NCI-H1092 (cell line): Measurements from ENCODE around the gene CABCOCO1.
A peak's percentile ranks its signal among the peaks of the same experiment; 100 is the strongest.

Source experiments
- DNase-seq: peaks from one replicate; lab custom pipeline; 2025; lab: John Stamatoyannopoulos, UW

CABCOCO1 gene, protein sequence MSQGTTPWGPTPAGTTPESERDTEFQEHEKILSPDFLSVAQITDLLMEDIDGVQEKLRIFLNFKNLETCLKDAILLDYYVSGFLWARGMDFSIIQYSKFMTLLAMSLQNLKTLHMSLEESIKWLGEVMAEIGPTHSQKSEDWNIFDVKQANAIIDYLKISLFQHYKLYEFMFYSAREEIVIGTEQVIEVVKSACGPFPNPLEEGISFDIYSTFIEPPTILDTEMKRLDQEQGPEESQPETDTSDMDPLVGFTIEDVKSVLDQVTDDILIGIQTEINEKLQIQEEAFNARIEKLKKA

DNA sequence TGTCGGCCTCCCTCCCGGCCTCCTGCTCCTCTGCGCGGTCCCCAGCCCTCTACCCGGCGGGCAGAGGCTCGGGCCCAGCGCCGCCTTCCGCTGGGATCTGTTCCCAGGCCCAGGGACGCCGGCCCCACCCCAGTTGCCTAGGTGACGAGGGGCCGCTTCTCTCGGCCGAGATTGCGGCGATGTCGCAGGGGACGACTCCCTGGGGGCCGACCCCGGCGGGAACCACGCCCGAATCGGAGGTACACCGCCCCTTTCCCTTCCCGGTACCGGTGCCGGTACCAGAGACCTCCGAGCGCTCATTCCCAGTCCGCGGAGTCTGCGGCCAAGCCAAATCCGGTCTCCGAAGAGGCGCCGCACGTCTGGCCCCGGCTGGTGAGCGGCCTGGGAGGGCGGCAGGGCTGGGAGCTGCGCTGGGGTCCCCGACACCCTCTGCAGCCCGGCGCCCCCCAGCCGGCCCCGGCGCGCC lies at the start of gene CABCOCO1:
Gene CABCOCO1 (plus strand): TSS at position 136 of the 466 bp plus-strand sequence. CDS start 44 bp downstream, at position 180.
- peak; percentile 63 for DNase-seq

DNA sequence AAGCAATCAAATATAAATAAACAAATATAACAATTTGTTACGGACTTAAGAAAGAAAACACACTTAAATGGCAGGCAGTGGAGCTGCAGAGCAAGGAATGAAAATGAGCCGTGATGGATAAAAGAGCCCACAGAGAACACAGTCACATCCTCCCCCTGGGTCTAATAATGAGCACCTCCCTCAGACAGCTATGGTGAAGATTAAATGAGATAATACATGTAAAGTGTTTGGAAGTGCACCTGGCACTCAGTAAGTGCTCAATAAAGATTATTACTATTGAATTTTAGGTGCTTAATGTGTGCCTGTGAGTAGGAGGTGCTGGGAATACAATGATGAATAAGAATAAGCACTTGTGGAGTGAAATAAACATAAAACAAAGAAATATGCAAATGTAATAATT lies 49.1 kb upstream of the CABCOCO1 start:
- no peak for DNase-seq

DNA sequence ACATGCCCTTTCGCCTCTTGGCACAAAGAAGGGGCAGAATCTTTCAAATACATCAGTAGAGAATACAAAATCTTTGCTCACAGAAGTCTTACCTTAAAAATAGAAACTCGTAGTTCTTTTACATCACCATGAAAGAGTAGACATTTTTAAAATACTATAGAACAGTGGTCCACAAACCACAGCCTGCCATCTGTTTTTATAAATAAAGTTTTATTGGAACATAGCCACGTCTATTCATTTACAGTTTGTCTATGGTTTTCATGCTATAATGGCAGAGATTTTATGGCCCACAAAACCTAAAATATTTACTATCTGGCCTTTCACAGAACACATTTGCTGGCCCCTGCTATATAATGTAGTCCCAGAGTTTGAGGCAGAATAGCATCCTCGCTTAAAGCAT lies 46.1 kb upstream of the CABCOCO1 start:
- DNase-seq = no peak

DNA sequence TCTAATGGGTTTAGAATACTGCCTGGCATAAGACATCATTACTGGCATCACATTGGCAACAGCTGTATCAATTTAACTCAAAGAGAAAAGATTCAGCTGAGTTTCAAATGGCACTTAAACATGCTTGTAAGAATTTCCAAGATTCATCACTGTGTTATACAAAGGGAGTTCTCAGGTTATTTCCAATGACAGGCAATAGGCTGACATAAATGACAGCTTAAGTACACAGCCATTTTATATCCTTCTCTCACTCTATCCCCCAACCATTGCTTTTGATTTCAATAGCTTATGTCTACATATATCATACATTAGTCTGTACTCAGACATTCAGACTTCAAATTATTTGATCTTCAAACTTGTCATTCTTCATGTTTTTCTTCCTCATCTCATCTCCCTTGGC lies 45.5 kb upstream of the CABCOCO1 start:
- DNase-seq = no peak

DNA sequence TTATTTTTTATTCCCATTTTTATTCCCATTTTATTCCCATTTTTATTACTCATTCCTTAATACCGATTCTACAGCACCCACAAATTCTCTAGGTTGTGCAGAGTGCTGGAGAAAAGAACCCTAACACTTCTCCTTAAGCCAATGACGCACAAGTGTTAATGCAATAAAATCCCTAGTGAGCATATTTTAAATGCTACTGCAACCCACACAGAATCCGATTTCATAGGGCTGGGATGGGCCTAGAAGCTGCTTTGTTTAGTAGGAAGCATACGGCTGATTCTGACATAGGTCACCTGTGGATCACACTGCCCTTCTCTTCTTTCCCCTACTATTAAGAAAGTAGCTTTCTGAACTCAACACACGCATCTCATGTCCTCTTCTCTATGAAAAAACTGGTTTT lies 45.1 kb upstream of the CABCOCO1 start:
- no peak for DNase-seq

DNA sequence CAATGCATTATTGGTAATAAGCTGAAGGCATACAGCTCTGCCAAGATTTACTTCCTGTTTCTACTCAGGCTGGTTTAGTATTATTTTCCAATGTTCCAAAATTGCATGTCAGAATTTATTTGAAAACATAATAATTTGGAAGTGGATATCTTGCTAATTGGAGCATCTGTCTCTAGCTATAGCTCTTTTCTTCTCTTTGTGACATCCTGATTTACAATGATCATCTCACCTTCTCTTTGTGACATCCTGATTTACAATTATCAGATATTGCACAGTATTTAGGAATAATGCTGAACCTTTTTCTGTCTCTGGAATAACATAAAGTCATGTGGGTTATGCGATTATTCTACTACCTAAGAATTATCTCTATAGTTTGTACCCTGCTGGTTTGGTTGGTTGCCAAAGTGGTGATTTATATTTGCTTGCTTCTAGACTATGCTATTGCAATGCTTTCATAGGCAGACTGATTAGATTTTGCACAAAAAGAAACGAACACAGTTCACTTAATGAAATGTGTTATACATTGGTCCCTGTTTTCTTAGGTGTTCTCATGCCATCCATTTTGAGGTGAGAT lies 44.3 kb upstream of the CABCOCO1 start:
- DNase-seq = no peak

DNA sequence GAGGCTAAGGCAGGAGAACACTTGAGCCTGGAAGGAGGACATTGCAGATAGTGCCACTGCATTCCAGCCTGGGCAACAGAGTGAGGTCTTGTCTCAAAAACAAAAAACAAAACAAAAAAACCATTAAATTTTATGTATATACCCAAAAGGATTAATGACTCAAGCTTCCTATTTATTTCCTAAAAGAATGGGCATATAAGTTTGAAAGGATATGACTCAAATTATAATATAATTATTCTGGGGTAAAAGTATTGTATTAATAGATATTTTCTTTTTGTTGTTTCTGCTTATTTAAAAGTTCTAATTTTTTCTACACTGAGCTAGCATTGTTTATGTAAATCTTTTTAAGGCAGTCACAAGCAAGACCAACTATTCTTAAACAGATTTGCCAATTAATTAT lies 42.2 kb upstream of the CABCOCO1 start:
- no peak for DNase-seq

DNA sequence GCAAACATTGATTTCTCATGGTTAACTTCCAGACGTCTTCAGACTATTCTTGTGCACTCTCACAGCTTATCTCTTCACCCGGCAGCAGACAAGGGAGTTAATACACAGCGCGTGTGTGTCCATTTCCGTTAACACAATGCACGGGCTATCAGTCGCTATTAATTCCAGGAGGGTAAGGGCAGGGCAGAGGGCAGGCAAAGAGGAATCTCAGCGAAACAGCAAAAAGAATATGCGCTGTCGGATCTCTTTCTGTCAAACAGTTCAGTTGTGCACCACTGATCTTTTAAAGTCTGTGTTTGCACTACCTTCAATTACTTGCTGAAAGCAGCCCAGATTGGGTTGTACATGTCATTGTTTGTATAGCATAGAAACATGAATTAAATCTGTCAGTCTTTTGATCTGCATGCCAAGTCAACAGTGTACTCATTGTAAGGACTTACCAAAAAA lies 41.1 kb upstream of the CABCOCO1 start:
- DNase-seq = peak; percentile 57

DNA sequence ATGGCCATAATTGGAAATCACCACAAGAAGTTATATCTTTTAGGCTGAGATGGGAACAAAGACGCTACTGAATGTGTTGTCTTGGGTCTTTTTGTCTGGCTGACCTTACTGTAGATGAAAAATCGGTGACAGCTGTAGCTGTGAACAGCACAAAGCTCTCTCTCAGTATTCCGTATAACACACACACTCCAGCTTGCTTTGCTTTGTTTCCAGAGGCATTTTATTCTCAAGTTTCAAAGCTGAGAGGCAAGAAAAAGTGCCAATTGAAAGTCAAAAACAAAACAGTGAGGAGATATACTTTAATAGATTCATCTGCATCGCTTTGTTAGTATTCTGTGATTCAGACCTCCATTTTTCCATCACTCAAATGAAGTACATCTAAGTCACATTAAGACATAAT lies 39.6 kb upstream of the CABCOCO1 start:
- peak; percentile 6 for DNase-seq

DNA sequence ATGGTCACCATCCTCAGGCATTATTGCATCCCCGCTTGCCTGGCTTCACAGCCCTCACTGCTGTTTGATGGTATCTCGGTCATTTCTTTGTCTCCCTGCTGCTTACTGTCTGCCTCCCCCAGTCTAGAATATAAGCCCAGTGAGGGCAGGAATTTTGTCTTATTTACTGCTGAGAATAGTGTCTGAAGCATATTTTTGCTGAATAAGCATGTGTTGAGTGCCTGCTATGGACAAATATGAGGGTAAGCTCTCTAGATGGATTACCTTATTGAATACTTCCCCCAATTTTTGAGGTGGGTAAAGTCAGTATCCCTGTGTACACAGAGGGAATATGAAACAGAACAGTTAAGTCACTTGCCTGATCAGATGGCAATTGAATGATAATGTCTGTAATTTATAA lies 36.5 kb upstream of the CABCOCO1 start:
- DNase-seq = no peak

DNA sequence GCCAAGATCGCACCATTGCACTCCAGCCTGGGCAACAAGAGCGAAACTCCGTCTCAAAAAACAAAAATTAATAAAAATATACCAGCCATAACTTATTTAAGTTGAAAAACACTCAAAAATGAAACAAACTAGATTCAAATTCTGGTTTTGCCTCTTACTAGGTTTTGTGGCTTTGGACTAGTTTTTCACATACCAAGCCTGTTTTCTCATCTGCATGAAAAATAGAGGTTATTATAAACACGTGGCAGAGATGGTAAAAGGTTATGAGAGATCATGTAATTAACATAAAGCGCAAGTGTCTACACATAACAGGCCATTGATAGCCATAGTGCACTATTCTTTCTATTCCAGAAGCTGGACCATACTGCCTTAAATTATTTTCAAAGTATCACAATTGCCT lies 35.5 kb upstream of the CABCOCO1 start:
- no peak for DNase-seq

DNA sequence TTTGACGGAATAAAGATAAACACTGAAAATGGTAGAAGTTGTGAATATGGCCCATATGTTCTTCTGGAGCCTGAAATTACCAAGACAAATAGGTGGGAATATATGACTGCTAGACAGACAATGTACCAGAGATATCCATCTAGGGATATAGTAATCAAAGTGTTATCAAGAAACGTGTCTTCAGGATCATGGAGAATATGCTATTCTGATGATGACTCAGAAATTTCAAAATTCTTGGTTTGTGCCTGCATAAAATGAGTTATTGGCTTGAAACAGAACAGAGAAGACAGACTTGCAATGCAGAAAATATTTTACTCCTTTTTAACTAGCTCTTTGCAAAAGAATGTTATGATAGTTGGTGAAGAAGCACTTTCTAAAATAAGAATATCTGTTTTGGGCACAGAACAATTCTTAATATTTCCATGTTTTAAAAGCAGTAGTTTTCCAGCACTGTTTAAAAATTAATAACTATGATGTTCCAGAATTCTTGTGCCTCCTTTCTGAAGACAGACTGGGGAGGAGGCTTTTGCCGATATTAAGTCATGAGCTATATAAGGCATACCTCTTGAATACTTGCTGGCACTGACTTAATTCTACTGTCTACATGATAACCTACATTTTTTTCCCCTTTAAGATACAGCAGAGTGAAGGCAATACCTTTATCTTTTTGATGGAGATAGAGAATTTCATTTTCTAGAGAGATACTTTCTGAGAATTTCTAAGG lies 34.4 kb upstream of the CABCOCO1 start:
- DNase-seq = no peak

DNA sequence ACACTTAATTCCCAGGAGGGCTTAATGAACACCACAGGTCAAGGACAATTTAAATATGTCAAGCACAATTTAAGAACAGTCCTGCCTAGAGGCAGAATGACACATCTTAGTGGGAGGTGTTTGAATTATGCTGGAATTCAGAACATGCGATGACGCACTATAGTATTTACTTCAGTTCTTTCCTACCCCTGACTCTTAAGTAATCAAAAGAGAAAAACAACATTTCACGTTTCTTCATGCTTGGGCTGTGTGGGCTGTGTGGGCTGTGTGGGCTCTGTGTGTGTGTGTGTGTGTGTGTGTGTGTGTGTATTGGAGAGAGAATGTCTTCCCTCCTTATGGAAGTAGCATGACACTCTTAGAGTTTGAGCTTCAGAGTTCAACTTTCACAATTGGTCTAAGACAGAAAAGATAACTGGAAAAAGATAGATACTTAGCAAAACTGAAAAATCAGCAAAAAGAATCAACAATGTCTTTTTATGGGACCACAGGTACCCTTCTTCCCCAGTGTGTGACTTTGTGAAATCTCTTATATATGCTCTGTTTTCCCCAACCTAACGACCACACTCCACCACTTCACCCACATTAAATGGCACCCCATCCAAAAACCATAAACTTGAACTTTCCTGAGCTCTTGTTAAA lies 33.7 kb upstream of the CABCOCO1 start:
- DNase-seq = no peak

DNA sequence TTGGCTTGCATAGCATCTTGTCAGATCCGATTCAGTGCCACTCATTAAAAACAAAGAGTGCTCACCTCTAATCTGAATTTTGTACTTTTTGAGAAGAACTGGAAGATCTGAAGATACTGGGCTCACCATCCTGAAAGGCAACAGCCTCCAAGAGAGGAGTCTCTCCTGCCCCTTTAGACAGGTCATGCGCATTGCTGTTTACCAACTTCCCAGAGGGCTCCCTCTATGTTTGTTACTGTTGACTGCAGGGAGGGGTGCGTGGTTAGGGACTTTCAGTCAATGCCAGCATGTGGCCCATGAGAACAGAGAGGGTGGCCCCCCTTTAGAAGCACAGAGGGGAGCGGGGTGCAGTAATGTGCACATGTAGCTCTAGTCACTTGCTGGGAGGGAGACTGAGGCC lies 33.2 kb upstream of the CABCOCO1 start:
- no peak for DNase-seq

DNA sequence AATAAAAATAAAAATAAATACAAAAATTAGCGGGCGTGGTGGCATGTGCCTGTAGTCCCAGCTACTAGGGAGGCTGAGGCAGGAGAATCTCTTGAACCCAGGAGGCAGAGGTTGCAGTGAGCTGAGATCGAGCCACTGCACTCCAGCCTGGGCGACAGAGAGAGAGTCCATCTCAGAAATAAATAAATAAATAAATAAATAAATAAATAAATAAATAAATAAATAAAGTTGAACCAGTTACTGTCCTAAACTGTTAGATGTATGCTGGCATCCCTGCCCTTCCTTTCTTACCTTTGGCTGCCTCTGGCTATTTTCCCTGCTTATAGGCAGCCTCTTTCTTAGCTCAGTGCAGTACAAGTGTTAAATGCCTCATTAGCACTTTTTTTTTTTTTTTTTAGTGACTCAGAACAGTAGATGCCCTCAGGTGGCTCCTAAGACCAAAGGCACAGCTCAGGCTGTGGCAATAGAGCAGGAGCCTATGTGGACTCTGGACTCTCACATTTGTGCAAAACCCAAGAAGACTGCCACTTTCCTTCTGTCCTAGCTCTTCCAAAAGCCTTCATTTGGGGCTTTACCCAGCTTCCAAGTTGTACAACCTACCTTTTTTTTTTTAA lies 30.6 kb upstream of the CABCOCO1 start:
- no peak for DNase-seq

DNA sequence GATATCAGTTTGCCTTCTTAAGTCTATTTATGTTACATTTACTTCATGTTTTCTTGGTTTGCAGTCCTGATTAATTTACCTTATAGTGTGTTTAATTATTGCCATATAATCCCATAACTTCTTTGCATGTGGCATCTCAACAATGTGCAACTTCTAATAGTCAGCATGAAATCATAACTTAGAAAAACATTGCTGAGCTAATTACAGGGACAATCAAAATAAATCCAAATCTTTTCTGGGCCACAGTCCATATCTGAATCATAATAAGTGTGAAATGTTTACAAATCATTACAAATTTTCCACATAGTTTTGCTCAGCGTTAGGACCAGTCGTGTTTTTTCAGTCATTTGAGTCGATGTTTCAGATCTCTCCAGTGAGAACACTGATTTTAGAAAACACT lies 29.1 kb upstream of the CABCOCO1 start:
- no peak for DNase-seq

DNA sequence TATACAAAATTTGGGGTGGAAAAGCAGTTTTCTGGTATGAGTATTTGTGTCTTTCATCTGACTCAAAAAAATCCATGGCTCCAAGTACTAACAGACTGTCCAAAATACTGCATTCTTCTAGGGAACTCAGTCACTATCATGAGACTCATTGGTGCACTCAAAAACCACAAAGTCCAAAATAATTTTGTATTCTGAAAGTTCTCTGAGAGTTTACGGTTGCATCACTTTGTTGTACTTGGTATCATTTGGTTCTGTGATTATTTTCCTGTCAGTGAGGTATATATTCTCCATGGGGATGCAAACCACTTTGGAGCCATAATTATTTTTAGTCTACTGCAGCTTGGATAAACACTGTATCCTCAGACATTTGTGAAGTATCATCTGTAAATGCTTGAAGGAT lies 28.0 kb upstream of the CABCOCO1 start:
- no peak for DNase-seq

DNA sequence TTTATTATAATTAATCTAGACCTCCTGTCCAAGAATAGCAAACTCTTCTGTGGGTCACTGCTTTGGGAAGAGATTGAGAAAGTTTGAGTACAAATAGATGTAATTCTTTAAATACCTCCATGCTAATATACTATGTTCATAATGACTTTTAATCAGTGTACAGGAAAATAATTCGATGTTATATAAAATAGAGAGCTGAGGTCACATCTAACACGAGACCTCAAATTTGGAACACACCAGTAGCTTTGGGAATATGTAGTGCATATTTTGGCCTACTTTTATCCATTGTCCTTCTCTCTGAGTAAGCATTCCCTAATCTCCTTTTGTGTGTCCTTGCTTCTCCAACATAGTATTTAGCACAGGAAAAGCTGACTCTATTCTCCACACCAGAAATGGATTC lies 27.3 kb upstream of the CABCOCO1 start:
- no peak for DNase-seq

DNA sequence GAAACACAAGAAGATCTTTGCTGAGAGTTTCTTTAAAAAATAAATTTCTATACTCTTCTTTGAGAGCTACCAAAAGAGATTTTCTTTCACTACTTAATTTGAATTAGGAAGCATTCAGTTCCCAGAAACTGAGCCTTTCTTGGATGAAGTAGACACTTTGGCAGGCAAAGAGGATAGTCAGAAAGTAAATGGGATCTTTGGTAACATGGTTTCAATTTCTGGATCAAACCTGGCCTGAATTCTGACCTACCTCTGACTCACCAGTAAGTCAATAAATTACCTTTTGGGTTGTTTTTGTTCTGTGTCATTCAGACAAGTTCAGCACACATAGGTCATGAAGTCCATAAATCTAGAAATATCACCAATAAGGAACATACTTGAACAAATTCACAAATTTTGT lies 26.8 kb upstream of the CABCOCO1 start:
- DNase-seq = no peak

DNA sequence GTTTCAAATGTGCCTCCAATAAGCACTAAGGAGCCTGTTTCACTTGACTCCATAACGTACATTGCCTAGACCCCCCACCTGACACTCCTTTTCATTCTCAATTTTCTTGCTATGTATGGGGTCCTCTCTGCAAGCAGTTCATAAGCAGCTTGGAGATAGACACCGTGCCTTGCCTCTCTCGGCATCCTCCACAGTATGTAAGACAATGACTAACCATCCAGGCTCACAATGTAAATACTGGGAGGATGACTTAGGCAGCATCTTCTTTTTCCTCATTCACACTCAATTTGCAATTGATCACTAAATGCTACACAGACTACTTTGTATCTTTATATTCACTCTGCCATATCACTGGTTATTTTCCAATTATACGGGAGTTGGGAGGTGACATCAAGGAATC lies 22.8 kb upstream of the CABCOCO1 start:
- no peak for DNase-seq

DNA sequence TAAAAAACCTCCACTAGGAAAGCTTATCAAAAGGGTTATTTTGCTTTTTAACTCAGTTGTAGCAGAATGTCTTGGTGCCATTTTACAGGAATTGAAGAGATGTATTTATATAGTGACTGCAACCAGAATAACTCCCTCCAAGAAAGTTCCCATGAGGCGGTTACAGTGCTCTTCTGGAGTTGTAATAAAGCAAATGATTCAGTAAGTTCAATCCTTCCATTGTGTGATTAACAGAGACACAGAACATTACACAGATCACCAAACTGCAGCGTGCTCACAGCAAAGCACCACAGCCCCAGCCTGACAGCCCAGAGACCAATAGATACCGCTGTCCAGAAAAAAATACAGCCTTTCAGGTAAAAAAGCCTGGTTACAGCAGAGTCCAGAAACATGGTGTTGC lies 21.9 kb upstream of the CABCOCO1 start:
- no peak for DNase-seq

DNA sequence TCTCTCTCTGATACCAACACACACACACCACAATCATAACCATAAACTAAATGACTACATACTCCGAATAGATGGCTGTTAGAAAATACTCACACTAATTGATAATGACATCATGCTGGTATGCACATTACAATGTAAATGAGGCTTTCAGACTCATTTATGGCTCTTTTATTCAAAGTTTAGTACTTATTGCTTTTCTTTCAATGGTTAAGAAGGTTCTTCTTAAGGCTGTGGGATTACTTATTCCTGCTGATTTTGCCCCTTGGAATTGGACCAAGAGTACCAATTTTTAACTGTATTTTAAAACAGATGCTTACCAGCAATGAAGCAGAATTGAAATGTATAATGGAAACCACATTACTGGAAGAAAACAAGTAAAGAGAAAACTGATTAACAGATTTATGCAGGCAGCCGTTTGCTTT lies 20.6 kb upstream of the CABCOCO1 start:
- DNase-seq = no peak
